Neutrophil (primary cell): ENCODE data around the gene TNIP1.

Experiments
- H3K27ac ChIP-seq: fragments of 200-600 bp; sonication (generic); 2 replicates; pipeline ENCODE4 v1.5.1; 2016; ENCODE audit warnings: mild to moderate bottlenecking, moderate library complexity
- H3K27me3 ChIP-seq: fragments of 200-600 bp; sonication (generic); 2 replicates; pipeline ENCODE4 v1.6.0; 2016; ENCODE audit warnings: mild to moderate bottlenecking
- H3K36me3 ChIP-seq: fragments of 200-600 bp; sonication (generic); 2 replicates; pipeline ENCODE4 v1.5.1; 2017
- H3K4me1 ChIP-seq, 2 experiments: fragments of 200-600 bp in 1 of 2; sonication (generic) in 1 of 2; 1 replicate in 1 of 2; 2 replicates in 1 of 2; pipeline versions ENCODE4 v1.5.1 to v1.6.1; 2013 to 2016; ENCODE audit warnings: low read depth in 1 of 2, low read length in 1 of 2, mild to moderate bottlenecking in 1 of 2, moderate library complexity in 1 of 2; ENCODE audit not compliant: control insufficient read depth in 1 of 2, insufficient read depth in 1 of 2
- H3K4me3 ChIP-seq, 2 experiments: fragments of 200-600 bp in 1 of 2; sonication (generic) in 1 of 2; 1 replicate in 1 of 2; 2 replicates in 1 of 2; pipeline ENCODE4 v1.5.1; 2013 to 2016; ENCODE audit warnings: low read depth in 1 of 2, low read length in 1 of 2, mild to moderate bottlenecking in 1 of 2, moderate library complexity in 1 of 2
- H3K9me3 ChIP-seq: fragments of 200-600 bp; sonication (generic); 2 replicates; pipeline ENCODE4 v1.5.1; 2016
- CTCF ChIP-seq: fragments of 200-600 bp; sonication (generic); IDR thresholded peaks from 2 replicates; pipeline ENCODE4 v1.5.1; 2016; ENCODE audit warnings: antibody characterized with exemption

TNIP1 gene

GRCh38 chr5:151052836-151053235, 28.0 kb downstream of the TNIP1 start:
- no peaks in the 10 kb centered on the region for H3K9me3 ChIP-seq
- peaks cover 65 to 68% of the 10 kb centered on the region in 2 experiments for H3K4me1 ChIP-seq
- peak overlapping the region; percentile 99 for H3K27ac ChIP-seq
- peak overlapping the region in 1 of 2 experiments; percentile 3 for H3K4me3 ChIP-seq
- TF ChIP-seq CTCF: no peak
- peaks cover 95% of the 10 kb centered on the region for H3K36me3 ChIP-seq
- H3K27me3 ChIP-seq: no peaks in the 10 kb centered on the region

GRCh38 chr5:151051931-151052608, 28.8 kb downstream of the TNIP1 start:
- Histone ChIP-seq H3K4me3 (peak overlapping the region in 1 of 2 experiments; percentile 39), H3K27me3 (no peaks in the 10 kb centered on the region), H3K36me3 (peaks cover 95% of the 10 kb centered on the region), H3K4me1 (peaks cover 57 to 60% of the 10 kb centered on the region in 2 experiments), H3K9me3 (no peaks in the 10 kb centered on the region), H3K27ac (peak overlapping the region; percentile 99)
- no peak for TF ChIP-seq CTCF

- Histone ChIP-seq H3K27me3 (no peaks in the 10 kb centered on the region), H3K9me3 (no peaks in the 10 kb centered on the region), H3K27ac (peak overlapping the region; percentile 99), H3K4me1 (peaks cover 49 to 52% of the 10 kb centered on the region in 2 experiments), H3K36me3 (peaks cover 97% of the 10 kb centered on the region), H3K4me3 (peak overlapping the region in 1 of 2 experiments; percentile 39)
- TF ChIP-seq CTCF: peak; percentile 89
Measured at GRCh38 chr5:151051066-151051930, 29.5 kb downstream of the TNIP1 start.

- H3K27me3 ChIP-seq: no peaks in the 10 kb centered on the region
- peaks cover 21 to 25% of the 10 kb centered on the region in 2 experiments for H3K4me1 ChIP-seq
- H3K36me3 ChIP-seq: peaks cover 97% of the 10 kb centered on the region
Measured at GRCh38 chr5:151048526-151048925, 32.3 kb downstream of the TNIP1 start.

More at GRCh38 chr5:151048526-151048925, 32.3 kb downstream of the TNIP1 start:
- H3K9me3 ChIP-seq: no peaks in the 10 kb centered on the region
- TF ChIP-seq CTCF: no peak
- H3K4me3 ChIP-seq: no peak overlapping the region
- no peak overlapping the region for H3K27ac ChIP-seq
